Coronary artery (tissue), 2 donors: Measurements from ENCODE around the gene TNFAIP8L3.
A peak's percentile ranks its signal among the peaks of the same experiment; 100 is the strongest.
"Not testable (repeated sequence)": the region's sequence is repeated elsewhere in the genome, so short reads cannot be mapped to it uniquely, and the experiment has no call there.

ENCODE experiments used
- DNase-seq: peaks from one replicate; pipeline ENCODE4 v3.0.0-alpha.2; 2017; ENCODE audit warnings: low spot score
- H3K27ac ChIP-seq, 2 donors: fragments of 200-600 bp; sonication (generic); one replicate each; pipeline ENCODE4 v1.5.1; 2016 to 2019
- H3K4me3 ChIP-seq: fragments of 200-600 bp; sonication (generic); 2 replicates; pipeline ENCODE4 v1.5.1; 2016; ENCODE audit warnings: mild to moderate bottlenecking, moderate library complexity
- TF ChIP-seq, protein P1 (sequence below): fragments of 200-600 bp; sonication (generic); IDR thresholded peaks from one replicate; pipeline ENCODE4 v1.5.1; 2019; ENCODE audit warnings: antibody characterized with exemption

TNFAIP8L3 gene

DNA sequence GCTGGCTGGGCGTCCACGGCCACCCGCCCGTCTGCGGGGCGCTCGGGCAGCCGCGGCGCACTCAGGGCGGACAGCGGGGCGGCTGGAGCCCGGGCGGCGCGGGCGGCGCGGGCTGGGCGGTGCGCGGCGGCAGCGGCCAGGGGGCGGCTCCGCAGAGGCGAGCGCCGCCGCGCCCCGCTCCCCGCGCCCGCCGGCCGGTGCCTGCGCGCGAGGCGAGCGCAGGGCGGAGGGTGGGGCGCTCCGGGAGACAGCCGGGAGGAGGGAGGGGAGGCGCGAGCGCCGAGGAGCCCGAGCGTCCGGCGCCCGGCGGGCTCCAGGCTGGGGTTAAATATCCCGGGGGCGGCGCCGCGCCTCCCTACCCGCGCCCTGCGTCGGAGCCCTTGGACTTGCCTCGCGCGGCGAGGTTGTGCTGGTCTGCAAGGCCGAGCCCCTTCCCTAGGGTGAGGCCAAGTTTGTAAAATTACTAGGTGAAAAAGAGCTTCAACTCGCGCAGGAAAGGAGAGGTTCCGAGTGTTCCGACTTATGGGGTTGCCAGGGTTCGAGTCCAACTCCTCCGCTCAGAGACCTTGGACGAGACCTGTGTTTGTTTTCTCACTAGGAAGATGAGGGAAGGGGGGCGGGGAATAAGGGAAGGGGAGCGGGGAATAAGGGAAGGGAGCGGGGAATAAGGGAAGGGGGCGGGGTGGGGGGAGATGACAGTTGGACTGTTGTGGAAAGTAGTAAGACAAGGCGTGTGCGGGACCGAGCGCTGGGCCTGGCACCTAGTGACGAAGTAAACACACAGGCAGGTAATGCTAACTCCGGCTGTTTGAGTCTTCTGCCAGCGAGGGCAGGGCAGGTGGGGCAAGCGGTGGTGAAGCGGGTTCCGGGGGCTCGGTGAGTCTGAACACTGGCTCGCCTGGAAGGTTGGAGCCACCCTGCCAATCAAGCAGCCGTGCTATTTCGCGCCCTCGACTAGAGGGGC lies at the start of gene TNFAIP8L3:
Gene TNFAIP8L3 (minus strand): TSS at position 301 of the 964 bp plus-strand sequence. CDS start 311 bp downstream, outside the sequence.
- peak; percentile 76 for DNase-seq

DNA sequence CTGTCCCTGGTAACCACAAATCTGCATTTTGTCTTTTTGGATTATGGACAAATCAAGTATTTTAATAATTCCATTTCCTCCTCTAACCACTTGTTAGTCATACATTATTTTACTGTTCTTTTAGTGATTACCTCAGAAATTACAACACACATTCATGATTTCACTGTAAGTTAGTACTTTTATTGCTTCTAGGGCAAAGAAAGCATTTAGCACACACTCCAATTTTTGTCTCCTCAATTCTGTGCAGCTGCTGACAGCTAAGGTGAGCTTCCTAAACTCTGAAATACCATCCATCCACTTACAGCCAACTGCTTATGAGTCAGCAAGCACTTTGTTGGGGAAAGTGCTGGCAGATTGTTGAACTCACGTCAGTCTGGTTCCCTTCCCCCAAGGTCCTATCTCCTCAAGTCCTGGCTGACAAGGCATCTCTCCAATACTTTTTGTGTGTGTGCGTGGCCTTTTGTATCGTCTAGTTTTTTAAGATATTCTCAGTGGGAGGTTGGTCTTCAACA lies 49.4 kb upstream of the TNFAIP8L3 start:
- no peak for DNase-seq
- TF ChIP-seq, protein P1, sequence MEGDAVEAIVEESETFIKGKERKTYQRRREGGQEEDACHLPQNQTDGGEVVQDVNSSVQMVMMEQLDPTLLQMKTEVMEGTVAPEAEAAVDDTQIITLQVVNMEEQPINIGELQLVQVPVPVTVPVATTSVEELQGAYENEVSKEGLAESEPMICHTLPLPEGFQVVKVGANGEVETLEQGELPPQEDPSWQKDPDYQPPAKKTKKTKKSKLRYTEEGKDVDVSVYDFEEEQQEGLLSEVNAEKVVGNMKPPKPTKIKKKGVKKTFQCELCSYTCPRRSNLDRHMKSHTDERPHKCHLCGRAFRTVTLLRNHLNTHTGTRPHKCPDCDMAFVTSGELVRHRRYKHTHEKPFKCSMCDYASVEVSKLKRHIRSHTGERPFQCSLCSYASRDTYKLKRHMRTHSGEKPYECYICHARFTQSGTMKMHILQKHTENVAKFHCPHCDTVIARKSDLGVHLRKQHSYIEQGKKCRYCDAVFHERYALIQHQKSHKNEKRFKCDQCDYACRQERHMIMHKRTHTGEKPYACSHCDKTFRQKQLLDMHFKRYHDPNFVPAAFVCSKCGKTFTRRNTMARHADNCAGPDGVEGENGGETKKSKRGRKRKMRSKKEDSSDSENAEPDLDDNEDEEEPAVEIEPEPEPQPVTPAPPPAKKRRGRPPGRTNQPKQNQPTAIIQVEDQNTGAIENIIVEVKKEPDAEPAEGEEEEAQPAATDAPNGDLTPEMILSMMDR = no peak
- H3K27ac ChIP-seq = no peak overlapping the region
- H3K4me3 ChIP-seq = no peak overlapping the region

More for the DNA sequence above, at the start of gene TNFAIP8L3:
- Histone ChIP-seq H3K4me3 (peak within 1 kb of the TSS; percentile 96), H3K27ac (peak within 1 kb of the TSS; percentile 90 to 98)
- TF ChIP-seq, protein P1 = no peak

DNA sequence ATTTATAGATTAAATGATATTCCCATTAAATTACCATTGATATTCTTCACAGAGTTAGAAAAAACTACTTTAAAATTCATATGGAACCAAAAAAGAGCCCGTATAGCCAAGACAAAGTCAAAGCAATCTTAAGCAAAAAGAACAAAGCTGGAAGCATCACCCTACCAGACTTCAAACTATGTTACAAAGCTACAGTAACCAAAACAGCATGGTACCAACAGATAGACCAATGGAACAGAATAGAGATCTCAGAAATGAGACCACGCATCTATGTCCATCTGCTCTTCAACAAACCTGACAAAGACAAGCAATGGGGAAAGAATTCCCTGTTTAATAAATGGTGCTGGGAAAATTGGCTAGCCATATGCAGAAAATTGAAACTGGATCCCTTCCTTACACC lies 45.6 kb upstream of the TNFAIP8L3 start:
- DNase-seq, H3K4me3 ChIP-seq: not testable (repeated sequence)

DNA sequence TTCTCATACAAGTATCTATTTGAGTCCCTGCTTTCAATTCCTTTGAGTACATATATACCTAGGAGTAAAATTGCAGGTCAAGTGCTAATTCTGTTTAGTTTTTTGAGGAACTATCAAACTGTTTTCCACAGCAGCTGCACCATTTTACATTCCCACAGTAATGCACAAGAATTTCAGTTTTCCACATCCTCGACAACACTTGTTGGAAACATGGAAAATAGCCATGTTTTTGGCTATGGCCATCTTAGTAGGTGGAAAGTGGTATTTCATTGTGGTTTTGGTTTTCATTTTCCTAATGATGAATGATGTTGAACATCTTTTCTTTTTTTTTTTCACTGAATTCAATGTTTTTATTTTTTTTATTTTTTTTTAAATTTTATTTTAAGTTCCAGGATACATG lies 44.4 kb upstream of the TNFAIP8L3 start:
- TF ChIP-seq, protein P1 = no peak
- Histone ChIP-seq H3K4me3 (no peak overlapping the region), H3K27ac (no peak overlapping the region)
- DNase-seq = no peak

More for the DNA sequence above, 45.6 kb upstream of the TNFAIP8L3 start:
- not testable (repeated sequence) for H3K27ac ChIP-seq

DNA sequence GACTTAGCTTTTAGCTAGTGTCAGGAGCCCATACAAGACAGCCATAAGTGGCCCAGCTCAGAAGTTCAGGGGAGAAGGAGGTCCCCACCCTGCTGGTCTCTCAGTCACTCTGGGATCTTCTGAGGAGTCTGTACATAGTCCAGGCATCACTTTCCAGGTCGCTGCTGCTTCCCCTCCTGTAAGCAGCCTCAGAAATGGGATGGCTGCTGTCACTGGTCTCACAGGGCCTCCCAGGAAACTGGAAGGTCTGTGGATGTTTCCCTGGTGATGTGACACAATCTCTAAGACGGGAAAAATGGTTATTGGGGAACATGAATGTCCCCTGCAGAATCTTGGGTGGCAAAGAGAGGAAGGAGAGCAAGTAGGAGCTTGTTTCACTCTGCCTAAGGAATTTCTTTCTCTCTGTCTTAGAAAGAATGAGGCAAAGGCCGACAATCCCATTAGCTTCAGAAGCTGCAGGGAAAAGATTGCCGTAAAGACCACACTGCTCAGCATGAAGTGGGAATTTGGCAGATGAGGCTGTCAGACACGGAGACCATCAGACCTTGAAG lies 43.2 kb upstream of the TNFAIP8L3 start:
- no peak for DNase-seq
- TF ChIP-seq, protein P1 = no peak
- Histone ChIP-seq H3K4me3 (no peak overlapping the region), H3K27ac (no peak overlapping the region)

DNA sequence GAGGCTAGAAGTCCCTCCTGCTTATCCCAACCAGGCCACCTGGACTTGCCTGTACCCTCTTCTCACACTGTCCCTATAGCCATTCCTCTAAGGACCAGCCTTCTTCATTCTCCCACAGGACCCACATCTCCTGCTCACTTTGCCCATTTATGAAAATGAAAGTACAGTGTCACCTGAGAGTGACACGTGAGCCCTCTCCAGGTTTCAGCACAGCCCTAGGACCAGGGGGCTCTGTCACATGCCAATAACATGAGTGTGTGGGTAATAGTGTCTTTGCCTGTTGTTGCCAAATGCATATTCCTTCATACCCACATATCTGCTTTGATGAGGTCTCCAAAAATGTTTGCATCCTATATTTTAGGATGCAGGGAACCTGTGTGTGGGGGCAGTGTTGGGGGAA lies 42.3 kb upstream of the TNFAIP8L3 start:
- DNase-seq = no peak

DNA sequence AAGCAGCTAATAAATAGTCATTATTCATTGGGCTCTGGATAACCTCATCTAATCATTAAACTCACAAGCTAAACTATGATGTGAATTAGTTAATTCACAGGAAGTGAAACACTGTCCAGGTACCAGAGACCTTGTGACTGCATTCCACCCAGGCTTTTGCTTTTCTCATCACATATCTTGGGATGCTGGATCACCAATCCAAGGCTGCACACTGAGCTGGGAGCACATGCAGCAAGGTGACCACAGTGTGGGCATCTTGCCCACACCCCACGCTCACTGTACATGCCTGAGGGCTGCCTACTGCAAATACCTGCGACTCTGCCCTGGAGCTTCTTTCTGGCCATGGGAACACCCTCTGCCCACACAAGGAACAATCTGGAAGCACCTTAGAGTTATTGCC lies 40.6 kb upstream of the TNFAIP8L3 start:
- no peak overlapping the region for H3K27ac ChIP-seq
- TF ChIP-seq, protein P1 = no peak
- H3K4me3 ChIP-seq = no peak overlapping the region
- no peak for DNase-seq

More for the DNA sequence above, 42.3 kb upstream of the TNFAIP8L3 start:
- no peak overlapping the region for H3K4me3 ChIP-seq
- no peak overlapping the region for H3K27ac ChIP-seq
- TF ChIP-seq, protein P1 = no peak
